GM19438 (cell line): ENCODE results near the gene GDF9.
A peak's percentile ranks its signal among the peaks of the same experiment; 100 is the strongest.

Experiments used
- ATAC-seq: cut with Tn5 transposase; IDR thresholded peaks from one replicate; pipeline ENCODE4 v1.9.1; 2021; ENCODE audit warnings: low read depth; ENCODE audit not compliant: unreplicated experiment

GDF9 gene

DNA sequence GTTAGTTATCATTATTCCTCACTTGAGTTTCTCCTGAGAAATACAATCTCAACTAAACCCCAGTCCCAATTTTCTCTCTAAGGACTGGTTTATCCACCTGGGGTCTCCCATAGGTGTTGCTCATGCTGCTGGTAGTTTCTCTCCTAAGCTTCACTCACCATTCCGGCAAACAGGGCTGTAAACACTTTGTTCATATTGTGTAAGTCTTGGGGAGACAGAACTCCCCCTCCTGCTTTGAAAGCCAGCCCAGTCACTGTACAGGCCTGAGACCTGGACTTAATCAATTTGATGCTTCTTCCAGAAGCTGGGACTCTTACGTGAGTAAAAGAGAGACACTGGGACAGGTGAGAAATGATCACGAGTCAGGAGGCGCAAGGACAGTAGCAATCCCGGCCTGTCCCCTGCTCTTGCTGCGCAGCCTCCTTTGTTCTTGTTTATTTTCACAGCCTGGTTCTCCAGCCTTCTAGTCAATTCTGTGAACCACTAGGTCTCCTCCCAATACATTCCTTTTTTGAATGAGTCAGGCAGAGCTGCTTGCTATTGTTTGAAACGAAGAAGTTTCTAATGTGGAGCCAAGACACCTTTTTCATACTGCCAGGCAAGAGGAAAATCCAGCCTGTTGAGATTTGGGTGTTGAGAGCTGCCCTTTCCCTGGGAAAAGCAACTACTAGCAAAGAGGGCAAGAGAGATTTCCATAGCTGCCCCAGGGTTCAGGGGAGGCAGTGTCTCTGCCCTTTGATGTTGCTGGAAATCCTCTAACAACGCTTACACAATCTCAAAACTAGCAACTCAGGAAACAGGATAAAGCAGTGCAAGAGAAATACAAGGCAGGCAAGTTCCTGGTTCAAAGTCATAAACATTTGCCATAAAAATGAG is 26.6 kb downstream of the GDF9 start:
- no peak for ATAC-seq

DNA sequence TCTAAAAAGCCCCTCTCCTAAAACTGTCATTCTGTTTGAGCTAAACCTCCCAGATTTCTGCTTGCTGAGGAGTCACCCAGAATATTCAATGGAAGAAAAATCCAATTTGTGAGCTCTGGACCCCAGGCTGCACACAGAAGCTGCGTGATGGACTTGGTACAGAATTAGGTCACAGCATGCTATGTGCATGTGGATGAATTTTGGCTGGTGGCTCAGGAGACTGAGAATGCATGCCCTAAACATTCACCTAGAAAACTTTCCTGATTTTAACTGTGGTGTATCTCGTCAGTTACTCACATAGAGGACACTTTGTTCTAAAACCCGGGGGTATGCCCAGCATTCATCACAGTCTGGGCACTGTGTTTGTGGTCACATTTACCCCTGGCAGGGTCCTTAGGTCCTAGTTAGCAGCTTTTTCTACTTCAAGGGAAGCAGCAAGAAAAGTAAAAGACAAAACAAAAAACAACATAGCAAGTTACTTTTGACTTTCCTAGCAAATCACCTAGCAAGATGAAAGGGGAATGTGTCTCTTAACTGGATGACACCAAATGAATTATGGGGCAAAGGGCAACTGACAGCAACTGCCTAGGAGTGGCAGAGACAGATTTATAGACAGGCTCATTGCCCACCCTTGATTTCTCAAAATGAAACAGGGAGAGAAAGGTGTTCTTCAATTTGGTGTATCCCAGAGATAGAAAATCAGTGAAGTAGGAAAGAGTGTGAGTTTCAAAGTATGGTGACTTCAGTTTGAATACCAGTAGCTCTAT is 27.6 kb downstream of the GDF9 start:
- no peak for ATAC-seq

DNA sequence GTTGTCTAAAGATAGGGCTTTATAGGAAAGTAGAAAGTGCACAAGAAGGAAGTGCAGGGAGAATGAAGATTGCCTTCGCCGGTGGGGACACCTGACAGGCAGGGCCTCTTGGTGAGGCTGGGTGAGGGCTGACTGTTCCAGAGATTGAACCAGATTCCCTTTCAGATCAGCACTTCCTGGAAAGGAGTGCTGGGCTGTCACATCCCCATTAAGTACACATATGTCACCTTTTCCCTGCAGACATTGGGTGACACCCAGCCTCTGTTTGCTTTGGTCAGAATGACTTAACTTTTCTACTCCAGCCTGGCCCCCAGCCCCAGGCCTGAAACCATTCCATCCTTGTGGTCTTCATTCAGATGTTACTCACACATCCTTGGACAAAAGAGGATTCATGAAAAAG is 28.4 kb downstream of the GDF9 start:
- no peak for ATAC-seq

DNA sequence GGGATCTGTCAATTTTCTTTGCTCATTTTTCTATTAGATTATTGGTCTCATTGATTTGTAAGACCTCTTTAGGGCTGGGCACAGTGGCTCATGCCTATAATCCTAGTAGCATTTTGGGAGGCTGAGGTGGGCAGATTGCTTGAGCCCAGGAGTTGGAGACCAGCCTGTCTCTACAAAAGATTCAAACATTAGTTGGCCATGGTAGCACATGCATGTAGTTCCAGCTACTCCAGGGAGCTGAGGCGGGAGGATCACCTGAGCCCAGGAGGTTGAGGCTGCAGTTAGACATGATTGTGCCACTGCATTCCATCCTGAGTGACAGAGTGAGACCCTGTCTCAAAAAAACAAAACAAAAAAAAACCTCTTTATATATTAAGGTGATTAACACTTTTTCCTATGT is 29.4 kb downstream of the GDF9 start:
- ATAC-seq = no peak

DNA sequence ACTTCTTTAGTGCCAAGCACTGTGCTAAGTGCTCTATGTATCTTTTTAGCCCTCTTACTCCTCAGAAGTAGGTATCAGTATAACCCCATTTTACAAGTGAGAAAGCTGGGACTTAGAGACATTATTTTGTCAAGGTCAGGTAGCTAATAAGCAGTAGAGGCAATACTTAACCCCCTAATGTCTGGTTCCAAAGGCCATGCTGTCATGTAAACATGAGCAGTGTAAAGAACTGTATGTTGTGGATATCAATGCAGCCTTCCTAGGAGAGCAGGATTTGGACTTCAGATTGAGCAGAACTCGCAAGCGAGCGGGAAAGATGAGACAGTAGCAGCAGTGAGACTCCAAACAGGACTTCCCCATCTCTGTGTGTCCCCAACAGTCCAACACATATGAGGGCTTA is 32.2 kb downstream of the GDF9 start:
- ATAC-seq = no peak

DNA sequence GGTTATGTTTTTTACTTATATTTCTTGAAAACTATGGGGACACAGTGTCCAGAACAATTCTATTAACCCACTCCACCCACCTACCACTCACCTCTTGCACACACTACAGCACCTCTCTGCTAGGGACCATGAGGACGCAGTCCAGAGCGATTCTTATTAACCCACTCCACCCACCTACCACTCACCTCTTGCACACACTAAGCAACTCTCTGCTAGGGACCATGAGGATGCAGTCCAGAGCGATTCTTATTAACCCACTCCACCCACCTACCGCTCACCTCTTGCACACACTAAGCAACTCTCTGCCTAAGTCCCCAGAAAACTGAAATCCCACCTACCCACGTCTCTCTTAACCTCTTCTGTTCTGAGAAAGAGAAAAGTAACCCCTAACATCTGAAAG is 33.7 kb downstream of the GDF9 start:
- no peak for ATAC-seq

DNA sequence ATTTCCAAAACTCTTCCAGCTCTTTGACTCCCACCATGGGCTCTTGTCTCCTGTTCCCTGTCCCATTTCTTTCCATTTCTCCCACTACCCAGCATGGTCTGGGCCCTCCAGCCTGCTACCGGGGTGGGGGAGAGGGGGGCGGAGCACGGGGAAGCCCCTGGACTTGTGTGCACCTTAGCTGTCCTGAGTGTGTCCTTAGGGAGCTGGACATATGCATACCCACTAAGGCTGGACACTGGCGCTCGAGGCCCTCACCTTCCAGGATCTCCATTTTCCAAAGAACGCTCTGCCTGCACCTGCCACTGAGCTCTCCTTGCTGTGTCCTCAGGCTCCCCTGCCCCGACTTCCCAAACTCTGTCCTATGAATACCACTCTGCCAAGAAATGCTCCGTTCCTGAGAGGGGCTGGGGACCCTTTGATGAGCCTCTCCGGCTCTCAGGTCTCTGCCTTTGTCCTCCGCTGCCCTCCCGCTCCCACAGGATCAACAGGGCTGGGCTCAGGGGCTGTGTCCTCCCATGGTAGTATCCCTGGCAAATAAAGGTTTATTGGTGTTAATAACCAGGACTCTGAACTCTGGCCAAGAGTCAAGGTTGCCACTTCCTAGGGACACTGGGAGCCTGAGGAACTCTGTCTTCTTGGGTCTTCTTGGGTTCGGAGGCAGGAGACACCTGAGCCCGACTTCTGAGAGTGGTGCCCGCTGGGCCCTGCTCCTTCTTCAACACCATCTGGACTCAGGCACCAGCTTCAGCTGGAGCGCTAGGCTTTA is 35.0 kb downstream of the GDF9 start:
- no peak for ATAC-seq

DNA sequence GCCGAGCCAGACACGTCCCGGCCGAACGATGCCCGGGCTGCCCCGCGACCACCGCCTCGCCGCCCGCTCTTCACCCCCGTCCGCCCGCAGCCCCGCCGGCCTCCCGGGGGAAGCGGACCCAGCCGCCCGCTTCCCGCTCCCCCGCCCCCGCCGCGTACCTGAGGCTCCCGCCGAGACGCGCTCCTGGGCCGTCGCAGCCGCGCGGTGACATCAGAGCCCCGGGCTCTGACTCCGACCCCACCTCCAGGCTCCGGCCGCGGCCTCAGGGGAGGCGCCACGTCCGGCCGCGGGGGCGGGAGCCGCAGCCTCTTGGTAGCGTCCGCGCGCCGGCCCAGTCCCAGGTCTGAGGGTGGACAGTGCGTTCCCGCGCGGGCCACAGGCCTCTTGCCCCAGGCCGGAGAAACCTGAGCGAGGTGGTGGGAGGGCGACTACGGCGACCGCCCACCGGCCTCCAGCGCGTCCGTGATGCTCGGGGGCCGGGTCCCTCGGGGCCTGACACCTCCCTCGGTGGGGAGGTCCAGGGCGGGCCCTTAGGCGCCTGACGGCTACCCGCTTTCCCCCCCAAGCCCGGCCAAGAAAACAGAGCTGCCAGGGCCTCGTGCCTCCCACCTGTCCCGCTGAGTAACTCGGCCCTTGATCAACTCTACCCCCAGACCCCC is 35.7 kb downstream of the GDF9 start, which contains the start of gene SHROOM1:
TSS of gene SHROOM1 (minus strand) at position 212 of the 659 bp plus-strand sequence. CDS start 4,507 bp downstream, outside the sequence.
- ATAC-seq = peak; percentile 69

DNA sequence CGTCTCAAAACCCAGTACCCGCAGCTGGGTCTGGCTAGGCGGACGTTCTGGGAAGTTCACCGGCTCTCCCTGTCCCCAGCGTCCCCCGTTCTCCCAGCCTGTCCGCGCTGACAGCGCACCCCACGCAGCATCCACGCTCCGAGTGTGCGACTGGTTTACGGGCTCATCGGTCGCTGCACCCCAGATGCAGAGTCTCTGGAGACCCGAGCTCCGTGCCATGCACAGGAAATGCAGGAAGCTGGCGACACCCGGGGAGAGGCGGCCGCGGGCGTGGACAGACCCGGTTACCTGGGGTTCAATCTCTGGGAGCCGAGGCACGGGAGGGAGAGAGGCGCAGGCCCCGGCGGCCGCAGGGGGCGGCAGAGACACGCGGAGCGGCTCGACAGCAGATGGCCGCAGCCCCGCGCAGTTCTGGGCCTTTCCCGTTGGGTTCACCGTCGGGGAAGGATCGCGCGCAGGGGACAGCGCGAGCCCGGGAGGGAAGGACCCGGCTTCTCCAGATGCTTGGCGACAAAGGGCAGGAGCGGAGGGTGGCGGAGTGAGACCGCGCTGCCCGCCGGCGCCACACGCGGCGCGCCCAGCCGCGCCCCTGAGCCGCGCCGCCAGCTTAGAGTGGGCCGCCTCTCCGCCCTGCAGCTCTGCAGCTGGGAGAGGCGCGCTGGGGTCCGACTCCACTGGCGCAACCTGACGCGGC is 36.4 kb downstream of the GDF9 start:
- peak; percentile 83 for ATAC-seq

DNA sequence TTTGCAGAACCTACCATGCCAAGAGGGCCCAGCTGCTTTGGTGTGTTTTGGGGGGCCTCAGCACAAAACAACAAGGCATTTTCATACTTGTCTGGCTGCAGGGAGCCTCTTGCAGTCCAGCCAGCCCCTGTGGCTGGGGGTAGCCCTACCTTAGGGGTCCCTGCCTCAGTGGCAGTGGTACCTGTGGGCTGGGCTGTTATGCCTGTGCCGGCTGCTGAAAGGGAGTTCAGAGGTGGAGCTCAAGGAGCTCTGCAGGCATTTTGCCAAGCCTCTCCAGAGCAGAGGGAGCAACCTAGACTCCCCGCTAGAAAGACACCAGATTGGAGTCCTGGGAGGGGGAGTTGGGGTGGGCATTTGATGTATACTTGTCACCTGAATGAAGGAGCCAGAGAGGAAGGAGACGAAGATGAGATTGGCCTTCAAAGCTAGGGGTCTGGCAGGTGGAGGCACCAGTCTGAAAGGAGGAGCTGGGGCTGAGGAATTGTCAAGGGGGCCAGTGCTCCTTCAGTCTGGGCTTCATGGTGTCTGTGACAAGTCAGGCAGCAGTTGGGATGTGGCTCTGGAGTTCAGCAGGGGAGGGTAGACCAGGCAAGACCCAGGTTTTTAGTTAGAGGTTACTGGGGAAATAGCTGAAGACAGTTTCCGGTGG is 37.3 kb downstream of the GDF9 start:
- no peak for ATAC-seq

DNA sequence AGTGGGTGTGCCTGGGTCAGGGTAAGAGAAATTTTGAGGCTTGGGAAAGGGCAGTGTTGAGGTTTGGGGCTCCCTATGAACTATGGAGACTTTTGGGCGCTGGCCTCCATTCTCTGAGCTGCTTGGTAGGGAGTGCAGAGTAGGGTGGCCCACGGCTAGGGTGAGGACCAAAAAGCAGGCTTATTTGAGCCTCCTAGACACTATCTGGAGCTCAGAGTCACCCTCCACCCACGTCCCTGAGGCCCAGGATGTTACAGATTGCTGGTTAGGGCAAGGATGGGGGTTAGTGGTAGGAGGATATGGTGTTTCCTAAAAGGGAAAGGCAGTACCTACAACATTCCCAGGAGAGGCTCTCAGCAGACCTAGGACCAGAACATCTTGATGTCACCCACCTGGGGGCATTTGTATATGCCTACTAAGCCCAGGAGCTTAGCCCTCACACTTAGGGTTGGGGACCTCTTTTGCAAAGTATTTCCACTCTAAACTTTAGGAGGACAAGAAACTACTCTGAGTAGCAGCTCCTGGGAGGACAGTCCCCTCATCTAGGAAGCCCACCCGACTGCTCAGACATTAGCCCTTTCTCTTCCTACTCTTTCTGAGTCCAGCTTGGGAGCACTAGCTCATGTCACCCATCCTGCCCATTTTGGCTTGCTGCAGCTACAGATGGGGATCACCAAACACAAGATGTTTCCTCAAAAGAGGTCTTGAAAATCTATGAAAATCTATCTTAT is 38.2 kb downstream of the GDF9 start:
- no peak for ATAC-seq

DNA sequence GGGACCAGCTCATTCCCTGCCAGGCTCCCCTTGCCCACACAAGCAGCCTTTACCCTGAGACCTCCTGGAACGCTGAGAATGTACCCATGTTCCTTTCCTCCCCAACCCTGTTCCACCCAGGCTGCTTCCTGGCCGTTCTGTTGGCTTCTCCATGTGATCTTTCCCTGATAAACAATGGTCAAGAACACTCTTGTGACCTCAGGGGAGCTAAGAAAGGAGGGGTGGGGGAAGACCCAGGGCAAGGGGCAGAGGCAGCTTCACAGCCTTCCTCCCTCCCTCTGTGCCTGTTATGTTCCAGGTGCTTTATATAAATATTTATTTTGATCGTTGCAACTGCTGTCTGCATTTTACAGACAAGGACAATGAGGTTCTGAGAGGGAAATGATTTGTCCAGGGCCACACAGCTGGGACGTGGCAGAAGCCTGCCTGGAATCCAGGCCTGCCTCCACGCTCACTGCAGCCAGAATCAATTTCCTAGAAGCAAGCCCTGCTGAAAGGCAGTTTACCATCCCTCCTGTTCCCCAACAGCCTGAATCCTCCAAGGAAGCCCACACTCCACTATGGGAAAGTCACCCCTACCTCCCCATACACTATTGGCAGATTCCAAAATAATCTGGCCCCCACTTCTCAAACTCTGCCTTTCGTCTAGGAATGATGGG is 39.7 kb downstream of the GDF9 start:
- no peak for ATAC-seq

DNA sequence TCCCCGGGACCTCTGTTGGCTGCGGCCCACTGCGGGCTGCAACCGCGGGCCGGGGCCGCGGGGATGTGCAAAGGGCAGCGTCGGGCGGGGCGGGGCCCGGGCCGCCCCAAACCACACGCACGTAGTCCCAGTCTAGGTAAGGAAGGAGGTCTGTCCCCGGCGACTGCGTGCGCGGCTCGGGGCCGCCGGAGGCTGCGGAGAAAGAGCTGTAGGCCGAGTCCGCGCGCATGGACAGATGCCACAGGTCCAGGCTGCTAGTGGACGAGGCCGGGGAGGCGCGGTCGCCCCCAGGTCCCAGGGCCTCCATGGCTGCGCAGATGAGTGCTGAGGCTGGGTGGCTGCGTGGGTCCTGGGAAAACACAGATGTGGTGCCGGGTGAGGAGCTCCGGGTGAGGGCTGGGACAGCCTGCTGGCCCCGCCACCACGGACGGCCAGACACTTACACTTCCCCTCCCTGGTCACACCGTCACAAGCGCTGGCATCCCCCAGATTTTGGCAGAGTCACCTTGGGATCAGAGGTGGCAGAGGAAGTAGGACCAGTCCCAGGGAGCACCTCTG is 40.4 kb downstream of the GDF9 start:
- no peak for ATAC-seq

DNA sequence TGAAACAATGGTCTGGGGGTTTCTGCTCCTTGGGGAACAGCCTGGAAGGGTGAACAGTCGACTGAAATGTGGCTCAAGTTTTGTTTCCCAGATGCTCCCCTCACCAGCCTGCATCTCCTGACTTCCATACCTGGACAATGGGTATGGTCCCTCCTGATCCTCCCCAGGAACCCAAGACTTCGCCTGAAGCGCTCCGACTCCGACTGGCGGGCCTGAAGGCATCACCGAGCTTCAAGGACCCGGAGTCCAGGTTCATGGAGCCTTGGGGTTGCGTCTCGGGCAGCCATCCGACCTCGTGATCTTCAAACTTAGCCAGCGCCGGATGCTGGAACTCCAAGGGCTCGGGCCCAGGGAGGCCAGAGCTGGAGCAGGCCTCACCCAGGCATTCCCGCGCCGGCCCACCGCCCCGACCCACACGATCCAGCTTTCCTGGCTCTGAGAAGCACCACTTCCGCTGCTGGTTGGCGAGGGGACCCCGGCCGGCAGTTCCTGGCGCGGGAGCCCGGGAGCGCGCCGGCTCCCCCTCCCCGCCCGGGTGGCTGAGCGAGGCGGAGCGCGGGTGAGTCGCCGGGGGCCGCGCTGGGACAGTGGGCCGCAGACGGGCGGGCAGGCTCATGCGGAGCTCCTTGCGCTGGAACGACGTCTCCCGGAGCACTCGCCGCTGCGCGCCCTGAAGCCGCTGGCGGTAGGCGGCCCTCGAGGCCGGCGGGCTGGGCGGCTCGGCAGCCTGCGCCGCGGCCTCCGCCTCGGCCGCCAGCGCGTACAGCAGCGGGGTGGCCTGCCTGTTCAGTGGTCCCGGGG is 41.0 kb downstream of the GDF9 start:
- ATAC-seq = no peak

DNA sequence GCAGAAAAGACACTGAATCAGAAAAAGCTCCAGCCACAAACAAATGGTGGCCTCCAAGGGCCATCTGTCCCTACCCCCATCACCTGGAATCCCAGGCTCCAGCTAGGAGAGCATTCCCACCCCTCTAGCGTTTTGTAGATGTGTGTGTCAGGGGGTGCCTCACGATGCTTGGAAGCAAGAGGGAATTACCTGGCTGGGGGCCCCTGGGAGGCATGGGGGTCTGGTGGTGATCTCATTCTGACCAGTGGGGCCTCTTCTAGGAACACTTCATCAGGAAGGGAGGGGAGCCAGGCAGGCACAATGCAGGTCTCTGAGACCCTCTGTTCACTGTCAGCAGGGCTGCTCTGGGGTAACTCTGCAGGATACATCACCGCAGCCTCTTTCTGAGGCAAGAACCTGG is 41.8 kb downstream of the GDF9 start:
- ATAC-seq = no peak

DNA sequence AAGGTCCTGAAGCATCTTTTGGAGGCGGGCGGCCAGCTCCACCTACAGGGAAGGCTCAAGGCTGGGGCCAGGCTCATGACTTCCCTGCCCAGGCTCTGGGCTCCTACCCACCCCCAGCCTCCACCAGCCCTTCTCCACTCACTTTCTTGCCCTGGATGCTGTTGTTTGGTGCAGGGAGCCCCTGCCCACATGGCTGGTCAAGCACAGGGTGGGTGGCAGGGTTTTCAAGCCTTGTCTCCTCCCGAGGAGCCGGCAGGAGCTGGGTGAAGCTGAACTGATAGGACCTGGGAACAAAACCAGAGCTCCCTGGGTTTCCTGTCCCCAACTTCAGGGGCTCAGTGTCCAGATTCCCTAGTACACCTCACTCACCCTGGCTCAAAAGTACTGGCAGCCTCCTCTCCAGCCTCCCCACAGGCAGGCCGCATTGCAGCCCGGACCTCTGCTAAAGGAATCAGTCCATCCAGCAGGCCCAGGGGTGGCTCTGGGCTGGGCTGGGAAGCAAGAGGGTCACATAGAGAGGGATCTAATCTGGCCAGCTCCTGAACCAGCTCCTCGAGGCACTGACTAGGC is 42.7 kb downstream of the GDF9 start:
- no peak for ATAC-seq
